ENCODE data around the gene TDRD7.

- TF ChIP-seq GATA2 (IDR thresholded peaks at IDR 0.05; ENCODE audit: low read depth, low read length): no peak
- TF ChIP-seq GATA3 (IDR thresholded peaks at IDR 0.05; ENCODE audit: low read depth, low read length): no peak
Observed at GRCh38 chr9:97440160-97440559, 28.3 kb downstream of the TDRD7 start.

All from SH-SY5Y (cell line).